Naive thymus-derived CD4-positive, alpha-beta T cell (primary cell): ENCODE data around the gene CCNYL1. TPM values are rescaled to one million over a fixed set of nuclear protein-coding genes. Genes with fewer than 3 reads are reported as not detected.

ENCODE experiments used
- ATAC-seq: fragments of 150-1000 bp; cut with Tn5 transposase; 2 replicates; pipeline ENCODE4 v1.10.0; 2021; ENCODE audit warnings: mild to moderate bottlenecking, moderate library complexity
- CTCF ChIA-PET: fragments of 350-600 bp; sonication (Branson Sonifier 250); formaldehyde crosslinking; loops from one replicate; lab custom pipeline; 2021; ENCODE audit warnings: antibody characterized with exemption; lab: Charles Lee
- POLR2A ChIA-PET: fragments of 350-600 bp; sonication (Branson Sonifier 250); formaldehyde crosslinking; loops from one replicate; lab custom pipeline; 2021; ENCODE audit warnings: antibody characterized with exemption, inconsistent platforms; lab: Charles Lee
- DNase-seq, 9 donors: peaks; one replicate each; pipeline versions ENCODE4 v3.0.0 to v3.0.0-alpha.2; 2020 to 2022; ENCODE audit warnings: mixed read lengths in 1 of 9
- H3K27ac ChIP-seq: one replicate; pipeline ENCODE4 v1.7.0; 2013; ENCODE audit warnings: mild to moderate bottlenecking, low read depth, low read length, moderate library complexity
- H3K27me3 ChIP-seq, 2 donors: one replicate each; pipeline ENCODE4 v1.7.0; 2013; ENCODE audit warnings: low read length in 2 of 2, mild to moderate bottlenecking in 2 of 2, moderate library complexity in 2 of 2; ENCODE audit not compliant: control insufficient read depth in 2 of 2, insufficient read depth in 2 of 2
- H3K36me3 ChIP-seq, 3 experiments: 1 replicate in 2 of 3; 2 replicates in 1 of 3; pipeline ENCODE4 v1.7.0; 2013; ENCODE audit warnings: low read length in 3 of 3, mild to moderate bottlenecking in 3 of 3, moderate library complexity in 1 of 3; ENCODE audit not compliant: insufficient read depth in 3 of 3, control insufficient read depth in 2 of 3
- H3K4me1 ChIP-seq, 2 donors: one replicate each; pipeline ENCODE4 v1.7.0; 2013; ENCODE audit warnings: low read length in 2 of 2, mild to moderate bottlenecking in 2 of 2, moderate library complexity in 1 of 2; ENCODE audit not compliant: control insufficient read depth in 2 of 2, insufficient read depth in 2 of 2
- H3K4me3 ChIP-seq: 2 replicates; pipeline ENCODE4 v1.7.0; 2013; ENCODE audit warnings: mild to moderate bottlenecking, low read length
- H3K9me3 ChIP-seq, 3 experiments: 1 replicate in 2 of 3; 2 replicates in 1 of 3; pipeline ENCODE4 v1.7.0; 2013; ENCODE audit warnings: low read length in 3 of 3; ENCODE audit not compliant: control insufficient read depth in 2 of 3
- H3K27ac Mint-ChIP-seq, 9 donors: one replicate each; pipeline ENCODE4 v1.8.0; 2020 to 2022; ENCODE audit warnings: mixed read lengths in 9 of 9, mild to moderate bottlenecking in 8 of 9, moderate library complexity in 5 of 9, inconsistent platforms in 2 of 9
- H3K27me3 Mint-ChIP-seq, 5 donors: one replicate each; pipeline ENCODE4 v1.8.0; 2021 to 2022; ENCODE audit warnings: mixed read lengths in 5 of 5, mild to moderate bottlenecking in 1 of 5
- H3K36me3 Mint-ChIP-seq, 5 donors: one replicate each; pipeline ENCODE4 v1.8.0; 2020 to 2022; ENCODE audit warnings: mixed read lengths in 5 of 5, mild to moderate bottlenecking in 3 of 5, inconsistent platforms in 1 of 5
- H3K4me1 Mint-ChIP-seq, 7 donors: one replicate each; pipeline ENCODE4 v1.8.0; 2020 to 2022; ENCODE audit warnings: mixed read lengths in 7 of 7, mild to moderate bottlenecking in 3 of 7, inconsistent platforms in 1 of 7
- H3K4me3 Mint-ChIP-seq, 10 donors: one replicate each; pipeline ENCODE4 v1.8.0; 2020 to 2022; ENCODE audit warnings: mild to moderate bottlenecking in 10 of 10, mixed read lengths in 10 of 10, moderate library complexity in 6 of 10, inconsistent platforms in 2 of 10
- H3K9me3 Mint-ChIP-seq, 11 donors: one replicate each; pipeline ENCODE4 v1.8.0; 2020 to 2022; ENCODE audit warnings: mixed read lengths in 11 of 11, mild to moderate bottlenecking in 4 of 11, inconsistent platforms in 1 of 11, moderate library complexity in 1 of 11
- intact Hi-C, 2 donors: fragments of 100-400 bp; cut with micrococcal nuclease; formaldehyde crosslinking; loops; one replicate each; pipeline ENCODE4 v1.15.1; 2023
- polyA plus RNA-seq, 2 donors: library from polyadenylated mRNA; unstranded; fragments of 300-500 nt; fragmentation: Illumina TruSeq; gene quantifications; one replicate each; pipeline ENCODE4 v1.2.3, GENCODE V29; 2021
- total RNA-seq, 6 experiments: library from RNA in 5 of 6; stranded (reverse) in 5 of 6; gene quantifications; 1 replicate in 5 of 6; 2 replicates in 1 of 6; pipeline ENCODE4 v1.2.3 and lab custom pipeline; 2021 to 2026

CCNYL1 gene
- total and polyA plus RNA-seq, 7 experiments from 2014 or later = 1.7 to 16.7 (median 9.5) TPM

DNA sequence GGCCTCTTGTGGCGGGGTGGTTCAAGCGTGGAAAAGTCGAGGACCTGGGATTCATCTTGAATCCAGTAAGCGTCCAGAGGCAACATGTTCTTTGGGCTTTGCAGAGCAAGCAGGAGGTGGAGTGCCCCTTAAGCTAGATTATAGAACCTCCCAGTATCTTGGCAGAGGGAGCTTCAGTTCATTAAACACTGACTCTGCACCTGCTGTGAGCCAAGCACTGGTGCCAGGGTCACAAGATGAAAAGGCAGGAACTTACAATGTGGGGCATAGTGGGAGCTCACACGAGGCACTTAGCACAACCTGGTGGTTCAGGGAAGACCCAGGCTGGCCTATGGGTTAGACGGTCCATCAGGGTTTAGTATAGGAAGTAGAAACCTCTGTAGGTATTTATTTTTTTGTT, 65.7 kb downstream of the CCNYL1 start:
- Mint-ChIP-seq H3K9me3 (no peaks in the 10 kb centered on the region), H3K27ac (no peak overlapping the region), H3K36me3 (no peaks in the 10 kb centered on the region), H3K27me3 (peaks cover 0 to 17% (median 0%) of the 10 kb centered on the region in 5 donors), H3K4me3 (no peak overlapping the region), H3K4me1 (peaks cover 0 to 4% (median 0%) of the 10 kb centered on the region in 7 donors)
- Histone ChIP-seq H3K4me3 (no peak overlapping the region), H3K4me1 (no peaks in the 10 kb centered on the region), H3K9me3 (no peaks in the 10 kb centered on the region), H3K27me3 (no peaks in the 10 kb centered on the region), H3K27ac (no peak overlapping the region), H3K36me3 (no peaks in the 10 kb centered on the region)
- DNase-seq (no peak), ATAC-seq (no peak)
- intact Hi-C loops = no loop called here
- ChIA-PET POLR2A (no interaction called here), CTCF (no interaction called here)

DNA sequence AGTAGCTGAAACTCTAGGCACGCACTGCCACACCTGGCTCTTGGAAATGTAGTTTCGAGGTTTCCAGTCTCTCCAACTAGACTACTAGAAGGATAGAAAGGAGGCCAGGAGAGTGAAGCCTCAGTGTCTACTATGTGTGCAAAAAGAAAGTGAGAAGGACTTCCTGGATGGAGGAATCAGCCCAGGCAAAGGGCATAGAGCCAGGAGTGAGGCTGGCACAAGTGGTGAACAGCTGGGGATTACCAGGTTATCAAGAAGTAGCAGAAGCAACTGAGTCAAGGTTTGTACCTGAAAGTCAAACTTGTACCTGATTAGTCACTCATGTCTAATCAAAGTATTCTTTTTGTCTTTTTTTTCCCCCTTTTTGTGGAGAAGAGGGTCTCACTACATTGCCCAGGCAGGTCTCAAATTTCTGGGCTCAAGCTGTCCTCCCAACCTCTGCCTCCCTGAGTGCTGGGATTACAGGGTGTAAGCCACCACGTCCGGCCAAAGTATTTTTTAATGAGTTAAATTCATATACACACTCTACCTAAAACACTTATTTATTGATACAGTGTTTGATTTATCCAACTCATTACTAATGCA, 67.0 kb downstream of the CCNYL1 start:
- POLR2A ChIA-PET = no interaction called here
- DNase-seq = no peak
- intact Hi-C loops = no loop called here
- Mint-ChIP-seq H3K9me3 (no peaks in the 10 kb centered on the region), H3K4me3 (no peak overlapping the region), H3K4me1 (peaks cover 0 to 4% (median 0%) of the 10 kb centered on the region in 7 donors), H3K36me3 (no peaks in the 10 kb centered on the region), H3K27ac (no peak overlapping the region), H3K27me3 (peaks cover 0 to 15% (median 0%) of the 10 kb centered on the region in 5 donors)
- H3K27me3 ChIP-seq = no peaks in the 10 kb centered on the region
- ATAC-seq = no peak
- no peak overlapping the region for H3K4me3 ChIP-seq
- H3K36me3 ChIP-seq = no peaks in the 10 kb centered on the region
- no peak overlapping the region for H3K27ac ChIP-seq
- CTCF ChIA-PET = no interaction called here
- no peaks in the 10 kb centered on the region for H3K9me3 ChIP-seq
- no peaks in the 10 kb centered on the region for H3K4me1 ChIP-seq

DNA sequence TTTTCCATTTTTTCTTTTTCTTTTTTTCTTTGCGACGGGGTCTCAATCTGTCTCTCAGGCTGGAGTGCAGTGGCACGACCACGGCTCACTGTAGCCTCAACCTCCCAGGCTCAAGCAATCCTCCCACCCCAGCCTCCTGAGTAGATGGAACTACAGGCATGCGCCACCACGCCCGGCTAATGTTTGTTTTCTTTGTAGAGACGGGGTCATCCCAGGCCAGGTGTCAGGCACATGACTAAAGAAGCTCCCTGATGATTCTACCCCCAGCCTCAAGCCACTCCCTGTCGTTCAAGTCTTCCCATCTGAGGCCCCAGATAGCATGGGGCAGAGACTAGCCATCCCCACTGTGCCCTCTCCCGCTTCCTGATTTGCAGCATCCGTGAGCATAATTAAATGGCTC, 68.1 kb downstream of the CCNYL1 start:
- DNase-seq = no peak
- H3K36me3 Mint-ChIP-seq = no peaks in the 10 kb centered on the region
- no peak overlapping the region for H3K27ac Mint-ChIP-seq
- intact Hi-C loops = no loop called here
- H3K27ac ChIP-seq = no peak overlapping the region
- H3K27me3 ChIP-seq = no peaks in the 10 kb centered on the region
- peaks cover 0 to 4% (median 0%) of the 10 kb centered on the region in 7 donors for H3K4me1 Mint-ChIP-seq
- POLR2A ChIA-PET = no interaction called here
- H3K4me1 ChIP-seq = no peaks in the 10 kb centered on the region
- H3K36me3 ChIP-seq = no peaks in the 10 kb centered on the region
- H3K9me3 ChIP-seq = no peaks in the 10 kb centered on the region
- H3K4me3 Mint-ChIP-seq = no peak overlapping the region
- CTCF ChIA-PET = no interaction called here
- H3K4me3 ChIP-seq = no peak overlapping the region
- no peak for ATAC-seq
- H3K9me3 Mint-ChIP-seq = no peaks in the 10 kb centered on the region
- H3K27me3 Mint-ChIP-seq = peaks cover 0 to 15% (median 0%) of the 10 kb centered on the region in 5 donors

DNA sequence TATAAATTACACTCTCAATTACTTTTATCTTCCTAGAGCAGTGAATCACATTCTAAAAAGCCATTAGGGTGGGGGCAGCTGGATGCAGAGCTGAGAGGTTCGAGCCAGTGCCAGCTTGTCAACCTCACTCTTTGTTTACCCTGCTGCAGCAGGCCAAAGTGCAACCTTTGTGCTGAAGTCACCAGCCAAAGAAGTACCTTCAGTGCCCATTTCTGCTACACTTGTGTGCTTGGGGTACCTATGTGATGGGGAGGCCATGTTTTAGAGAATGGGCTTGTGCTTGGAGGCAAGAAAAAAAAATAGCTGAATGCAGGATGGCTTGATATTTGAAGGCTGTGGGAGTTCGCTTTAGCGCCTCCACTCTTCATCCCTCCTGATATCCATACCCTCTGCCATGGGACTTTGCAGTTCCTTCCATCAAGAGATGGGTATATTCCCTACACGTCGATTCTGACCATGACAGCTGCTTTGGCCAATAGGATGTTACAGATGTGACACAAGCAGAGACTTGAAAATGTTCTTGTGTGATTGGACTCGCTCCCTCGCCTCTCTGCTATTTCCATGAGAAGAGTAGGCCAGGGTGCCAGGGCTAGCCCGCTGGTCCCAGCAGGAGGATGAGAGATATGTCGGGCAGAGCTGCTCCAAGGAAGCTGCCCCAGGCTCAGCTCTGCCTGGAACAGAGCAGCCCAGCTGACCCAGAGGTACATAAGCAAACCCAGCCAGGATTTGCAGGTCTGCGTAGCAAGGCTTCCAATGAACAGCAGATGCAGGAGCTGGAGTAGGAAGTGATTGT, 71.0 kb downstream of the CCNYL1 start:
- H3K27ac ChIP-seq = no peak overlapping the region
- H3K27me3 ChIP-seq = no peaks in the 10 kb centered on the region
- H3K4me1 Mint-ChIP-seq = peaks cover 0 to 3% (median 0%) of the 10 kb centered on the region in 7 donors
- no peak overlapping the region for H3K27ac Mint-ChIP-seq
- H3K4me3 Mint-ChIP-seq = no peak overlapping the region
- H3K9me3 ChIP-seq = no peaks in the 10 kb centered on the region
- intact Hi-C loops = no loop called here
- ChIA-PET POLR2A (no interaction called here), CTCF (no interaction called here)
- no peaks in the 10 kb centered on the region for H3K9me3 Mint-ChIP-seq
- no peak for DNase-seq
- no peak overlapping the region for H3K4me3 ChIP-seq
- H3K36me3 ChIP-seq = no peaks in the 10 kb centered on the region
- H3K27me3 Mint-ChIP-seq = peaks cover 0 to 15% (median 0%) of the 10 kb centered on the region in 5 donors
- H3K36me3 Mint-ChIP-seq = no peaks in the 10 kb centered on the region
- ATAC-seq = no peak
- no peaks in the 10 kb centered on the region for H3K4me1 ChIP-seq

DNA sequence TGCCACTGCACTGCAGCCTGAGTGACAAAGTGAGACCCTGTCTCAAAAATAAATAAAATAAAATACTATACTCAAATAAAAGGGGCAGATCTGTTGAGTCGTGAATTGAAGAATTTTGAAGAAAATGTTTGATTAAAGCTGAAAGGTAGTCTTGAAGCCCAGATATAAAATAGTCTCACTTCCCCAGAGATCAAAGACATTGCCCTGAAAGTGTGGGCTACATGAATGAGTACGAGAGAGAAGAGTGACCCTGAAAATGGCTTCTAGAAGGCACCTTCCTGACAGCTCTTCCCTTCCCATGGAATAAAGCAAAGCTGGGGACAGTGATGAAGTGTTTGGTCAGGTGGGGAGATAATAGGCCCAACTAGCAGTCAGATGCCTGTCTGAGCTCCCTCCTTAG, 72.1 kb downstream of the CCNYL1 start:
- CTCF ChIA-PET = no interaction called here
- Mint-ChIP-seq H3K27ac (no peak overlapping the region), H3K4me3 (no peak overlapping the region), H3K27me3 (peaks cover 0 to 15% (median 0%) of the 10 kb centered on the region in 5 donors), H3K4me1 (peaks cover 0 to 3% (median 0%) of the 10 kb centered on the region in 7 donors), H3K36me3 (no peaks in the 10 kb centered on the region), H3K9me3 (no peaks in the 10 kb centered on the region)
- no peaks in the 10 kb centered on the region for H3K36me3 ChIP-seq
- intact Hi-C loops = no loop called here
- POLR2A ChIA-PET = no interaction called here
- H3K27me3 ChIP-seq = no peaks in the 10 kb centered on the region
- H3K9me3 ChIP-seq = no peaks in the 10 kb centered on the region
- ATAC-seq = no peak
- no peak for DNase-seq
- H3K4me3 ChIP-seq = no peak overlapping the region
- no peak overlapping the region for H3K27ac ChIP-seq
- H3K4me1 ChIP-seq = no peaks in the 10 kb centered on the region

DNA sequence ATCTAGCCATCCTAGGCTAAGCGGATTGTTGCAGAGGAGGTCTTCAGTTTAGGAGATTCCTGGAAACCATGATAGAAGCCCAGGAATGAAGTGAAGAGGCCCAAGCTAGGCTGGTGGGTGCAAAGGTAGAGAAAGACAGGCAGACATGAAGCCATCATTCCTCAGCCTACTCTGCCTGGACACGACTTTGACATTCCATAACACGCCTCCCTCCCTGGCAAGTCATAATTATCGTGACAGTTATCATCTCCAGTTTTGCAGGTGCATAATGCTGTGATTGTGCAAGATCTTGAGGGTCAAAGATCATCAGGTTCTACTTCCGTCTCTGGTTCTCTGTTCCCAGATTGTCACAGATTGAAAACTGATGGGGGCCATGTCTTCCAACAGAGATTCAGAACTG, 73.5 kb downstream of the CCNYL1 start:
- Mint-ChIP-seq H3K27me3 (peaks cover 0 to 15% (median 0%) of the 10 kb centered on the region in 5 donors), H3K27ac (no peak overlapping the region), H3K4me3 (no peak overlapping the region), H3K4me1 (peaks cover 0 to 3% (median 0%) of the 10 kb centered on the region in 7 donors), H3K36me3 (no peaks in the 10 kb centered on the region), H3K9me3 (no peaks in the 10 kb centered on the region)
- ChIA-PET POLR2A (no interaction called here), CTCF (no interaction called here)
- Histone ChIP-seq H3K36me3 (no peaks in the 10 kb centered on the region), H3K4me1 (no peaks in the 10 kb centered on the region), H3K27me3 (no peaks in the 10 kb centered on the region), H3K9me3 (no peaks in the 10 kb centered on the region), H3K27ac (no peak overlapping the region), H3K4me3 (no peak overlapping the region)
- ATAC-seq (no peak), DNase-seq (no peak)
- intact Hi-C loops = no loop called here

DNA sequence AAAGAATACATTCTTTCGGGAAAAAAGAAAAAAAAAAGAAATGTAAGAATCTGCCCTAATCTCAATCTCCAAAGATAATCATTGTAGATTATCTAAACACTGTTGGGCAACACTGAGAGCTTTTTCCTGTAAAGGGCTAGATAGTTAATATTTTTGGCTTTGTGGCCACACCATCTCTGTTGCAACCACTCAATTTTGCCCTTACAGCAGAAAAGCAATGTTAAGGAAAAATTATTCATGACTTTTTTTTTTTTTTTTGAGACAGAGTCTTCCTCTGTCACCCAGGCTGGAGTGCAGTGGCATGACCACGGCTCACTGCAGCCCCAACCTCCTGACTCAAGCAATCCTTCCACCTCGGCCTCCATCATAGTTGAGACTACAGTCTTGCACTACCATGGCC, 75.6 kb downstream of the CCNYL1 start:
- Mint-ChIP-seq H3K4me3 (no peak overlapping the region), H3K27ac (no peak overlapping the region), H3K36me3 (no peaks in the 10 kb centered on the region), H3K4me1 (peaks cover 0 to 3% (median 0%) of the 10 kb centered on the region in 7 donors), H3K27me3 (peaks cover 0 to 11% (median 7%) of the 10 kb centered on the region in 5 donors), H3K9me3 (no peaks in the 10 kb centered on the region)
- CTCF ChIA-PET = no interaction called here
- intact Hi-C loops = no loop called here
- Histone ChIP-seq H3K9me3 (no peaks in the 10 kb centered on the region), H3K4me1 (no peaks in the 10 kb centered on the region), H3K27me3 (no peaks in the 10 kb centered on the region), H3K4me3 (no peak overlapping the region), H3K36me3 (no peaks in the 10 kb centered on the region), H3K27ac (no peak overlapping the region)
- DNase-seq (no peak), ATAC-seq (no peak)
- POLR2A ChIA-PET = no interaction called here
